Left renal pelvis (tissue), 4 donors: ENCODE data around the gene AK4. TPM values are rescaled to one million over a fixed set of nuclear protein-coding genes. Genes with fewer than 3 reads are reported as not detected.

Experiments
- DNase-seq, 4 donors: peaks; one replicate each; pipeline ENCODE4 v3.0.0-alpha.2; 2013; ENCODE audit warnings: low read depth in 4 of 4, low spot score in 3 of 4
- polyA plus RNA-seq, 4 donors: library from polyadenylated mRNA; unstranded; fragments of 120-200 nt; gene quantifications; one replicate each; pipeline ENCODE4 v1.2.1, GENCODE V29; 2013; ENCODE audit not compliant: insufficient read length in 4 of 4

Gene AK4
- polyA plus RNA-seq, 4 donors, result 7.0 to 60.6 (median 44.0) TPM

DNA sequence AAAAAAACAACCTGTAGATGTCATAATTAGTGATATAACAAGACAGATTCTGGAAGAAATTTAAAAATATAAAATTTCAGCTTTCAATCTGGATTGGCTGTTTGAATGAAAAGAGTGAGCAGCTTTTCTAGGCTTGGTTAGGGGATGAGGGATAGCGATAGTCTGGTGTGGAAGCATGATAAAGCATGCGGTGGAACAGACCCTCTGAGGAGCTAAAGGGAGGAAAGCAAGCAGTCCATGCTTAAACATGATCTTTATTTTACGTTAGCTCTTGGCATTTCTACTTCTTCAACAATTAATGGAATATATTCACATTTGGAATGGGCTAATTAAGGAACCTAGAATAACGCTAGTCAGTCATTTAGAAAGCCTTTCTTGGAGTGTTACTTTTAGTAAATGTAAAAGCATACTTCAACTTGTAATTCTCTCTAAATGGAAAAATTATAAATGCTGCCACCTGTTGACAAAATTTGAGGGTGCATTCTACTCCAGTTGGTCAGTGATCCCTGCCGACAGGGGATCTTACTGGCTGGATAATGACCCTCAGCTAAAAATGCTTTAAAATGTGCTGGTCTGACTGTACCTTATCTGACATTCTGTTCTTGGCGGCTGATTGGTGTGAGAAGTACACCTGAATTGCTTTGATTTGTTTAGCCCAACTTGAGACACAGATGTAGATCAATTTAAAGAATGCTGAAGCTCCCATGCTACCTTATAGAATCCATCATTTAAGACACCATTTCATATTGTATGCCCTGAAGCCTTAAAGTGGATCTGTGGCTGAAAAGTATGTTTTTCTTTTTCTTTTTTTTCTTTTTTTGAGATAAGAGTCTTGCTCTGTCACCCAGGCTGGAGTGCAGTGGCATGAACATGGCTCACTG lies 61.2 kb downstream of the AK4 start:
- peak; percentile 18 to 39 (median 28) for DNase-seq

DNA sequence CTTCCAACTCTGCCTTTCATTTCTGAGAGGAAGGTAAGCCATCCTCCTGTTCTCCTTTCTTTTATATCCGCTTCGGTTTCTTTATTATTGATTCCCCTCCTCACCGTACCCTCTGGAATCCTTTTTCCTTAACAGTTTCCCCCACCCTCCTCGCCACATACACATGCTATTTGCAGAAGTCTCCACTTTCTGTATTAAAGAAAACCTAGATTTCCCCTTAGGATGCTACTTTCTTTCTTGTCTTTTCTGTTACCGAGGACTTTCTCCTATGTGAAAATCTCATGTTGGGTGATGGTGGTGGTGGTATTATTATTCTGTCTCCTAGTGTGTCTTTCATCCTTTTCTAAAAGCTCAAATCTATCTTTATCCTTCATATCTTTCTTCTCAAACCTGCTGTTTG lies 62.3 kb downstream of the AK4 start:
- no peak for DNase-seq

GRCh38 chr1:65211331-65211730 lies 63.3 kb downstream of the AK4 start:
- no peak for DNase-seq

DNA sequence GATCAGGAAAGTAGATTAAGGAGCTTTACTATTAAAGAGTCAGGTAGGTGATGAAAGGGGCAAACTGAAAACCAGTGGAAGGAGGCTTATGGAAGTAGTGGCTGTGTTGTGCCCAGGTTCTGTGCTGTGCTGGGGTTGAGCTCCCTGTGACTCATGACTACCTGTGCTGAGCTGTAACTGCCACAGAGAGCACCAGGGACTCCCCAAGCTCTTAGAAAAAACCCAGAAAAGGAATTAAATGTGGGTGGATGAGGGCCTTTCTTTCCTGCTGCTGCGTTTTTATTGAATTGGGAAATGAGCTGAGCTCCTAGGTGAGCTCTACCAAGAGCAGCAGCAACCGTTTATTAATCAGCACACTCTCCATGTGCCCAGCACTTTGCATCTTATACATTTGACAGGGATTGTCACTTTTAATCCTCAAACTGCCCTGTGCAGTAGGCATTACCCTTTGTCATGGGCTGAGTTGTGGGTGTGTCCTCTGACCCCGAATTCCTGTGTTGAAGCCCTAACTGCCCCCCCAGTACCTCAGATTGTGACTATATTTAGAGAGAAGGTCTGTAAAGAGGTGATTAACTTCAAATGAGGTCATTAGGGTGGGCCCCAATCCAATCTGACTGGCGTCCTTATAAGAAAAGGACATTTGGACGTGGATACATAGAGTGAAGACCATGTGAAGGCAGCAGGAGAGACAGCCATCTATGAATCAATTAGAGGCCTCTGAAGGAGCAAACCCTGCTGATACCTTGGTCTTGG lies 65.4 kb downstream of the AK4 start:
- DNase-seq, result no peak

GRCh38 chr1:65214340-65215027 lies 66.5 kb downstream of the AK4 start:
- DNase-seq, result no peak

- no peak for DNase-seq
Measured at GRCh38 chr1:65216989-65217388, 69.0 kb downstream of the AK4 start.

- DNase-seq, result no peak
Measured at GRCh38 chr1:65221638-65222339, 73.8 kb downstream of the AK4 start.

- DNase-seq, result no peak
Measured at GRCh38 chr1:65222340-65222940, 74.4 kb downstream of the AK4 start.

DNA sequence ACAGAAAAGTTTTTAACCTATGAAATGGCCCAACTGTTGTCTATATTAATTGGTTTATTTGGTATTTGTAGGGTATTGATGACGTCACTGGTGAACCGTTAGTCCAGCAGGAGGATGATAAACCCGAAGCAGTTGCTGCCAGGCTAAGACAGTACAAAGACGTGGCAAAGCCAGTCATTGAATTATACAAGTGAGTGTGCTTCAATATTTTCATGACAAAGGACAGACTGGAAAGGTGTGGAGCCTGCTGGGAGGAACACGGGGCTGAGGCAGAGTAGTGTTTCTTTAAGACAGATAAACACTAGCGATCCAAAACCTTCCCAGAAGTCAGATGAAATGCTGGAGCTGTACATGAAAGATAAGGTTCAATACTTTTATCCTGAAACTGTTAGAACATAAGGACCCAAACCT lies 76.7 kb downstream of the AK4 start:
- DNase-seq, result no peak

DNA sequence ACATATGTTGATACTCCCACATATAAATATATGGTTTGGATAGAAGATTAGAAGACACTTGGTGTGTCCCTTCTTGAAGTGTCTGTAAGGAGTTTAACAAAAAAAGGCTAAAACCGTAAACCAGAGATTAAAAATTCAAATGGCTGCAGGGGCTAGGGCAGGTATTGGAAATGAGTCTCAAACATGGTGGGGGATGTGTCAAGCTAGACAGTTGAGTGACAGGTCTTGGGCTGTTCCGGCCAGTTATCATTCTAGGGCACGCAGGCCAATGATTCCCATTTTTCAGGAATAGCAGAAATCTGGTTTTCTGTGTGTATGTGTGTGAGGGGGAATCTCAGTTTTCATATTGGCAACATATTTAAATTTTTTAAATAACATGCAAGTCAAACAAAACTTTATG lies 77.2 kb downstream of the AK4 start:
- DNase-seq, result no peak

DNA sequence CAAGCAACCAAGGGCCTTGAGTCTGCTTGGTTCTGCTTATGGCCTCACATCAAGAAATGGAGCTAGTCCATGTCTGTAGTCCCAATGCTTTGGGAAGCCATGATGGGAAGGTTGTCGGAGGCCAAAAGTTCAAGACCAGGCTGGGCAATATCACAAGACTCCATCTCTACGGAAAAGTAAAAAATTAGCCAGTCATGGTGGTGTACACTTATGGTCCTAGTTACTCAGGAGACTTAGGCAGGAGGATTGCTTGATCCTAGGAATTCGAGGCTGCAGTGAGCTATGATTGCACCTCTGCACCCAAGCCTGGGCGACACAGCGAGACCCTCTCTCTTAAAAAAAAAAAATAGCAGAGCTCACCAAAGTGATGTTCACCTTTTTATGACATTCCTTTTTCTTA lies 81.2 kb downstream of the AK4 start:
- DNase-seq, result no peak

GRCh38 chr1:65229754-65230339 lies 81.8 kb downstream of the AK4 start:
- no peak for DNase-seq

GRCh38 chr1:65230731-65231481 lies 82.9 kb downstream of the AK4 start:
- no peak for DNase-seq

DNA sequence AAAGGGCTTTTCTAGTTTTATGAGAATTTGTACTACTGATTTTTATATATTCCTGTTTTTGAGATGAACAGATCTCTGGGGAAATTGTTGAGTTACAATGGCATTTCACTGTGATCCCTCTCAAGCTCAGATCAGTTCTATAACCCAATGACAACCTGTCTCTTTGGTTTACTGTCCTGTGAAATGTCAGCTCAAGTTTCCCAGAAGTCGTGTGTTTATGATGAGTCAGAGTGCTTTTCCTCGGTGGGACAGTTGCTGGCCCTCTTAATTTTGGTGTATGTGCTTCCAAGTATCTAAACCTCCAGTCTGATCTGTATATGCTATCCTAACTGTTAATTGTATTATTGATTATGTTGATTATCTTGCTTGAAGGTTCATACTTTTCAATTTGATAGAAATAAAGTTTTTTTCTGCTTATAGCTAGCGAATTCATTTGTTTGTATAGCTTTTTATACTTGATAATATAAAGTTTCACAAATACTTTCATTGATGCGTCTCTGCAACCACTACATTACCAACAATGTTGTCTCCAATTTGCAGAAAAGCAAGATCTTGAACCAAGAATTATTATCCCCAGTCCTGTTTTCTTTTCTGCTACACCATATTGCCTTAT lies 83.8 kb downstream of the AK4 start:
- no peak for DNase-seq

DNA sequence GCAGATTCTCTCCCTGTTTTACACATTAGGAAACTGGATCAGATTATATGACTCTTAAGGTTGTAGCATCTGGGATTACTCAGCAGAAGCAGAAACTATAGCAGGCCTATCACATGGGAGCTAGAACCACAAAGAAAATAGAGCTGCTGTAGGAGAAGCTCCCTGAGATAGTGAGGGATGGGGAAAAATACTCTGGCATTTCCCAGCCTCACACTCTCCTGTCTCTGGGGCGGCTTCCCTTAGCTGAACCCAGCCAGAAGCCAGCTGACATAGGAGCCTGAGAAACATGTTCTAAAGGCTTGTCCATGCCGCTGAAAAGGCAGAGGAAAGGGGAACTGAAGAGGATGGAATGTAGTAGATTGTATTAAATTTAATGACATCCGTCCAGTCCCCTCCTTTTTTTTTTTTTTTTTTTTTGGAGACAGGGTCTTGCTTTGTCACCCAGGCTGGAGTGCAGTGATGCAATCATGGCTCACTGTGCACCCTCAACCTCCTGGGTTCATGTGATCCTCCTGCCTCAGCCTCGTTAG lies 84.5 kb downstream of the AK4 start:
- DNase-seq, result no peak

DNA sequence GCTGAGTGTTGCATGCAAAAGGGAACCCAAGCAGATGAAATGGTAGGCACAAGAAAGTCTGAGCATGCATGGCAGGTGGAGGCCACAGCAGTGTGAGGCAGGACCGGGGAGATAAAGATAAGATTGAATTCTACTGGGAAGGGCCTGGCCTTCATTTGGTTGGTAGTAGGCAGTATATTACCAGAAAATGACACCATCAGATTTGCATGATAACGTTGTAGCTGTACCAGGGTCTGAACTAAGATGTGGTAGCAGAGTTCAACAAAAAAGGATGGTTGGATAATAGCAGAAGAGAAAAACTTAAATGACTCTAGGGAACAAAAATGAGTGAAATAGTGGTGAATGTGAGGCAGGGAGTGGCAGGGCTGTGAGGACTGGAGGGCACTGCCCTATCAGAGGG lies 85.8 kb downstream of the AK4 start:
- DNase-seq, result no peak

GRCh38 chr1:65235867-65236805 lies 88.1 kb downstream of the AK4 start:
- DNase-seq, result no peak
